NCI-H1092 treated with DMSO at 0.1 percent for 48 hours (cell line): ENCODE measurements around the gene MPP1.

Experiments
- DNase-seq: peaks from one replicate; lab custom pipeline; 2025; lab: John Stamatoyannopoulos, UW

Gene MPP1

DNA sequence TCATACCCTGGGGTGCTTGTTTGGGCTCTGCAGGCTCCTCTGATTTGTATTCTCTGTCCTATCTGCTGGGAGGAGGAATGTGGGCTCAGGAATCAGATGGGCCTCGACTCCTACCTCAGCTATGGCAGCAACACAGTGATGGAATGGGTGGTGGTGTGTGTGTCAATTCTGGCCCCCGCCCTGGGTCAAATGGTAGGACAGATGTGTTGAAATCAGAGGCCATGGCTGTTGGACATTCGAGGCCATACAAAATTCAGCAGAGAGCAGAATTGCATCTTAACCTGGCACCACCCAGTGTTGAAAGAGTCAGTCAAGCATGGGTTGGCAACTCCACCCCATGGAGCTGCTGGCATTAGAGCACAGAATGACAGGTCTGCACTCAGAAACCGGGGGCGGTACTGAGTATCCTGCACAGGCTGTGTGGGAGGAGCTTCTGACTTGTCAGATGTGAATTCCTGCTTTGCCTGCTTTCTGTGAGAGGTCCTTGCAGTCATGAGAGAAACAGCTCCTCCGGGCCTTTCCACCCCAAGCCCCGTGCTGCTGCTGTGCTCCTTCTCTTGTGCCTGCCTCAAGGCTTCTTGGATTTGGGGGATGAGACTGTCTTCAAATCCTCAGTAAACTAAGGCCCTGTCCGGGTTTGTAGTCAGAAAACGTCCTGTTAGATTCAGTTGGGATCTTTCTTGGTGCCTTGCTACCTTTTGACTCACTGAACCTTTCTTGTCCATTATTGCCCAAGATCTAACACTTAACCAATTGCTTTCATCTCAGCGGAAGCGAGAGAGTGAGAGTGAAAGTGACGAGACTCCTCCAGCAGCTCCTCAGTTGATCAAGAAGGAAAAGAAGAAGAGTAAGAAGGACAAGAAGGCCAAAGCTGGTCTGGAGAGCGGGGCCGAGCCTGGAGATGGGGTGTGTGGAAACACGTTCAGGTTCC lies 29.6 kb downstream of the MPP1 start:
- no peak for DNase-seq

DNA sequence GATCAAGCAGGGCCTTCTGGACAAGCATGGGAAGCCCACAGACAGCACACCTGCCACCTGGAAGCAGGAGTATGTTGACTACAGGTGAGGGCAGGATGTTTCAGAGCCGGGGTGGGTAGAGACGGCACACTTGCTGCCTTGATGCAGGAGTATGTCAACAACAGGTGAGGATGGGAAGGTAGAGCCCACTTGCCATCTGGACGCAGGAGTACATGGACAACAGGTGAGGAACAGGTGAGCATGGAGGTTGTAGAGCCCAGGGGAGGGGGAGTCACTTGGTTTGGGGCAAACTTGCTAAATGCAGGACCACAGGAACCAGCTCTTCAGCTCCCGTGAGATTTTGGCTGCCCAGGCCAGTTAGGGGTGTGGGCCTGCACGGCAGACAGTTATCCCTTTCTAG lies 30.7 kb downstream of the MPP1 start:
- DNase-seq: no peak

DNA sequence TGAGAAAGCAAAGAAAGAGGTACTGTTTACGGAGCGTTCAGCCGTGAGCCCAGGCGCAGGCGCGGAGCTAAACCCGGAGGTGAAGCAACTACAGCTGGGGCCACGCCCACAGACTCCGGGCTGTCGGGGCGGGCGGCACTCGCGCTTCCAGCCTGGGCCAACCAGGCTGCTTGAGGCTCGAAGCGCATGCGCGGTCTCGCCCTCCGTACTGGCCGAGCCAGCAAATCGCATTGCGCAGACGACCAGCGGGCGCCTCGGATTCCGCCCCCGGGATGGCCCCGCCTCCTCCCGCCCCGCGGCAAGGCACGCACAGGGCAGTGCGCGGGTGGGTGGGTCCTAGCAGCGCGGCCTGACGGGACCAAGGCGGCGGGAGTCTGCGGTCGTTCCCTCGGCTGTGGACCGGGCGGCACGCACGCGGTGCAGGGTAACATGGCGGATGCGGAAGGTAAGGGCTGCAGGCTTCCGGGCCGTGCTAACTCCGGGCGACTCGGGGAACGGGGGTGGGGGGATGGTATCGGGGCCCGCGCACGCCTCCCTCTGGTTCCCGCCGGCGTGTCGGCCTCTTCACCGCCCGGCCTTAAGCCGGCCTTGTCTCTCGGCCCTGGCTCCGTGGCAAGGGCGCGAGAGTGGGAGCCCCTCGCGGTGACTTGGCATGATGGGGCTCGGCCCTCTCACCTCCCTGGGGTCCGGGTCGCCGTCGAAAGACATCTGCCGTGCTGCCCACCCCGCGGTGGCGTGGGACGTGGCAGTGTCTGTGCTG lies 42.6 kb downstream of the MPP1 start, which contains the start of gene DKC1:
TSS of gene DKC1 (plus strand) at position 328 of the 760 bp plus-strand sequence. CDS start at position 430, 102 bp downstream.
- peak; percentile 97 for DNase-seq

DNA sequence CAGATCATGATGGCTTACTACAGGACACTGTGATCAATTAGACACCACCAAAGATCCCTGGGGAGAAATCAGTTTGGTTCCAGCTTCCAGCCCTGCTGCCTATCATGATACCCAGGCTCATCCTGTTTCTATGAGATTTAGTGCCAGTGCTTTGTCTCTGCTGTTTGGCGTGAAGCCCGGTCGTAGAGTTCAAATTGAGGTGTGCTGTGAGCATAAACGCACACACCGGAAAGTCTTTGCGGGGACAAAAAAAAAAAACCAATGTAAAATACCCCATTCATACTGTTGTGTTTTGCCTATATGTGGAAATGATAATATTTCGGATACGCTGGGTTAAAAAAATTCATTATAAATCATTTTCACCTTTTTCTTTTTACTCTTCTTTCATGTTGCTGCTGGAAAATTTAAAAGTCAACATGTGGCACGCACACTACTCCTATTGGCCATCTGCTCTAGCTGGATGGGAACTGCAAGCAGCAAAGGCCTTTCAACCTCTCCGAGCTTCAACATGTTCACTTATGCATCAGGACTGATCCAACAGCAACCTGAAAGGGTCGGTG lies 43.2 kb downstream of the MPP1 start:
- DNase-seq: peak; percentile 89

DNA sequence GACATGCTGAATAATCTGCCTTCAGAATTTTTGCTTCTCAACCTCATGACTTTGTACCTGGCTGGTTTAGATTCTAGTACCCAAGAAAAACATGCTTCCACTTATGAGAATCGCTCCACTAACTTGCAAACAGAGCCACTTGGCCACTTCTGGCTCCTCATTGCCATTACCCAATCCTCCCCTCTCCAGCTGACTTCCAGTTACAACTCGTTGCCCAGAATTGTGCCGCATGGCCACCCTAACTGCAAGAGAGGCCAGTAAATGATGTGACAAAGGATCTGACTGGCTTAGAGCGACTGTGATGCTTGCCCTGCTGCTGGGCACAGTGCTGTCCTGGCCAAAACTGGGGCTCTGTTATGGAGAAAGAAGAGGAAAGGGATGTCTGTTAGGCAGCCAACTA lies 46.6 kb downstream of the MPP1 start:
- no peak for DNase-seq

DNA sequence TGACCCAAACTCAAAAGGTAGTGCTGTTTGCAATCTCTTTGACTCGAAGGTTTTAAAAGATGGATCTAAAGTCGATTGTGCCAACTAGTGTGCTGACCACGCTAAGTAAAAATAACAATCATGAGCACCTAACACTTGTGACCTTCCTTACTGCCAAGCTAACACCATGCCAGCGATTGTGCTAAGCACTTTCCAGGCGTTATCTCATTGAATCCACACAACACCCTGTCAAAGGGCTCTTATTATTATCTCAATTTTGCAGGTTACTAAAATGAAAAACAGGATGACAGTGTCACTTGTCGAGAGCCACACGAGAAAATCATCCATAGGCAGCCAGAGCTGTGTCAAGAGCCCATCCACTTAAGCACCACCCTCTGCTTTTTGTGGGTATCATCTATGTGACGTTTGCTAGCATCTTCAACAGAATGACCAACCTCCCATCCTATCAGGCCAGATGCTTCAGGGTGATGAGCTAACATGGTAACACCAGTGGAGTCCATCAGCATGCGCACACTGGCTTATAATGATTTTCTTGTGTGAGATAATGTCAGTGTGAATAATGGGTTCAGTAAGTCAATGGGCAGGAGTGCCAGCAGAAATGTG lies 53.5 kb downstream of the MPP1 start:
- no peak for DNase-seq

DNA sequence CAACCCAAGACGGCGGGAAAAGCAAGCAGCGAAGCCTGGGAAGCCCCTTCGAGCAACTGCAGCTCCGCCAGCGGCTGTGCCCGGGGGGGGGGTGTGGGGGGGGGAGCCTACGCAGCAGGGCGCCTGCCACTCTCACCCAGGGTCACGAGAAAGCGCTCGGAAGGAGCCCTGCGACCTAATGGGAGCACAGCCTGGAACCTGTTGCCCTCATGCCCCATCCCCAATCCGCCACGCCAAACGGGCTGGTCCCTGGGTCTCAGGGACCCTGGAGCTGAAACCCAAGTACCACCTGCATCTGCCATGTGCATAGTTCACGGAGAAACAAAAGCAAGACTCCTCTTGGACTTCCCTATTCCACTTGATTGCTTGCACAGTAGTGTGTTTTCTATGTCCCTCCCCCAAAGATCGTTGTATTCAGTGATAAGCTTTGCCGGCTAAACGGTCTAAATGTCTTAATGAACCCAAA lies 54.0 kb downstream of the MPP1 start:
- DNase-seq: peak; percentile 13

DNA sequence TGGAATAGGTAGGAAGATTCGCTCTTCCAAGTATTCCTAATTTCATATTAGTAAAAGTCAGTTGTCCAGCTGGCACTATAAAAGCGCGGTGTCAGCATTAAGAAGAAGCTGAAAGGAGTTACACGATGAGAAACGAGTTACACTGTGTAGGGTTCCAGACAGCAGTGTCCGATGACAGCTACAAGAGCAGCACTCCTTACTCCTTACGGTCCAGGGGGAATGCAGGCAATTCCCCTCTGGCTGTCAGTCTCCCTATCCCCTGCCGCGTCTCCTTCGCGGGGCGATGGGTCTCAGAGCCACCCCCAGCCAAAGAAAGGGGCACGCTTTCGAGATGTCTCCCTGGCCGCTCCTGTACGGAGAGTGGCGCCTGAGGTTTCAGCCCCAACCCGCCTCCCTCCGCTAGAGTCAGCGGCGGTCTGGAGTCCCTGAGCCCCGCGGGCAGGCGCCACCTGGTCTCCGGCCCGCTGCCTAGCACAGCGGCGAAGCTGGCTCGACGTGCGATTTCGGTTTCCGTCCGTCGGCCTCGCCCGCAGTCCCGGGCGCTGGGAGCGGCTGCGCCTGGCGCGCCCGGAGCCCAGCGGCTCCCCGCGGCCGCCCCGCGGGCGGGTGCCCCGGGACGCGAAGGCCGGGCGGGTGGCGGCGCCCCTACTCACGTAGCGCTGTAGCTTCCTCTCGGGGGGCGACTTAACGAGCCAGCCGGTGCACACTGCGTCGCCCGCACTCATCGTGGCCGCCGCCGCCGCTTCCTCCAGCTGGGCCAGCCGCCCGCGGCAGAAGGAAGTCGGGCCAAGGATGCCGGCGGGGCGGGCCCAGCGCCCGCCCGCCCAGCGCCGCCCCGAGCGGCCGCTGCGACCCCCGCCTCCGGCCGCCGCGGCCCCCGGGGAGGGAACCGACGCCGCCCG lies 54.7 kb downstream of the MPP1 start, which contains the start of gene GAB3:
TSS of gene GAB3 (minus strand) at position 777 of the 902 bp plus-strand sequence. CDS start at position 725, 52 bp downstream.
- DNase-seq: peak; percentile 73

DNA sequence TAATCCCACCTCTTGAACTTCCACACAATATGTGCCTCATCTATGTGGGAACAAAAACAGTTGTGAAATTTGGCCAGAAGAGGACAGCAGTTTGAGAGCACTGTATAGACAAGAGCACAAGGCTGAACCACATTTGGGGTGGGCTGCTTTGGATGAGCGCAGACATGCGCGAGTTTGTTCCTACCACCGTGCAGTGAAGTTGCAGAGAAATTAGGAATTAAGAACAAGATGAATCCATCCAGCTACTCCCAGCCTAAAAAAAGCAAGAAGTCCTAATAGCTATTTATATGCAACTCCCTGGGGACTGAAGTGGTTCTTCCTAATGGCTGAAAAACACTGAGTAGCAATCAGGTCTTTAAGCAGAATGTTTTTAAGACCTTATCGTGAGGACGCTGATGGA lies 55.4 kb downstream of the MPP1 start:
- no peak for DNase-seq

DNA sequence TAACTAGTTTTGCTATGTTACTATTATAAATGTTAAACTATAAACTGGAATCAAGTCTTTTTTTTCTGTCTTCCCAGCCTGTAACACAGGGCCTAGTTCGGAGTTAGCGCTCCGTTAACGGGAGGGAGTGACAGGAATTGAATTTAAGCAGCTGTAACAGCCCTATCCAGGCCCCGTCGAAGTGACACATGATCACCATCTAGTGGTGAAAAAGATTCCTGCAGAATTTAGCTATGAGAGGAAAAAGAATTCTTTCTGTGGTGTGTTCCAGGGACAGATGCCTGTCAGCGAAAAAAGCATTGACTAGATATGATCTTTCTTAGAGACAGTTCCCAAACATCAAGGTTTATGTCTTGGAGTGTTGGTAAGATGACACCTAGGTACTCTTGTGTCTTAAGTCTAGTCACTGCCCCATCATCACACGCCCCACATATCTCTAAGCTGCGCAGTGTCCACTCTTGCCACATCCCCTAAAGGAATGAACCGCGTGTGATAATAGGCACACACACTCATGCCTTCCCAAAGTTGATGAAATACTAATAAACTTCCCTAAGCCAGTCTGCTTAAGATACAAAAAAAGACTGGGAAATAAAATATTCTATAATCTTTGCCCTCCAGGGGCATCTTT lies 56.5 kb downstream of the MPP1 start:
- DNase-seq: peak; percentile 69

DNA sequence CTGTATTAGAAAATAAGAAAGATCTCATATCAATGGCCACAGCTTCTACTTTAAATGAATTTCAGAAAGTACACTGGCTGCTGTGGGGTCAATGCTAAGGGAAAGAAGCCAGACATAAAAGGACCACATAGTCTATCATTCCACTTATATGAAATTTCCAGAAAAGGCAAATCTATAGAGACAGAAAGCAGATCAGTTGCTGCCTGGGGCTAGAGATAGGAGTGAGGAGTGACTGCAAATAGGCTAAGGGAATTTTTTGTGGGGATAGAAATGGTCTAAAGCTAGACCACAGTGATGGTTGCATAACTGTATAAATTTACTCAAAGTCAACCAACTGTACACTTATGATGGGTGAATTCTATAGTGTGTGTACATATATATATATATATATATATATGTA lies 62.7 kb downstream of the MPP1 start:
- no peak for DNase-seq

DNA sequence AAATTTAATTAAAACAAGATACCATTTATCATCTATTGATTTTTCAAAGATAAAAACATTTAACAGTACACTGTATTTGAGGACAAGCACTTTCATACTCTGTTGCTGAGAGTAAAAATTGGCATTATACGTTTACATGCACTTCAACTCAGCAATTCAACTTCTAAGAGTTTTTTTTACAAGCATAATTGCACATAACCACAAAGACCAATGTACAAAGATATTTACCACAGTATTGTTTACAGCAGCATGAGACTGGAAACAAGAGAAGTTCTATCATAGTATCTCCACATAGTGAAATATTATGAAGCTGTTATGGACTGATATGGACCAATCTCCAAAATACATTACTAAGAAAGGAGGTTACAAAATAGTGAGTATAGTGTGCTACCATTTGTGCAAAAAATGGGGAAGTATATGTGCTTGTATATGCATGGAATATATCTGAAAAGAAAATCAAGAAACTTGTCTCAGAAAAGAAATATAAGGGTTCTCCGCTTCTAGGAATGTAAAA lies 65.3 kb downstream of the MPP1 start:
- no peak for DNase-seq

DNA sequence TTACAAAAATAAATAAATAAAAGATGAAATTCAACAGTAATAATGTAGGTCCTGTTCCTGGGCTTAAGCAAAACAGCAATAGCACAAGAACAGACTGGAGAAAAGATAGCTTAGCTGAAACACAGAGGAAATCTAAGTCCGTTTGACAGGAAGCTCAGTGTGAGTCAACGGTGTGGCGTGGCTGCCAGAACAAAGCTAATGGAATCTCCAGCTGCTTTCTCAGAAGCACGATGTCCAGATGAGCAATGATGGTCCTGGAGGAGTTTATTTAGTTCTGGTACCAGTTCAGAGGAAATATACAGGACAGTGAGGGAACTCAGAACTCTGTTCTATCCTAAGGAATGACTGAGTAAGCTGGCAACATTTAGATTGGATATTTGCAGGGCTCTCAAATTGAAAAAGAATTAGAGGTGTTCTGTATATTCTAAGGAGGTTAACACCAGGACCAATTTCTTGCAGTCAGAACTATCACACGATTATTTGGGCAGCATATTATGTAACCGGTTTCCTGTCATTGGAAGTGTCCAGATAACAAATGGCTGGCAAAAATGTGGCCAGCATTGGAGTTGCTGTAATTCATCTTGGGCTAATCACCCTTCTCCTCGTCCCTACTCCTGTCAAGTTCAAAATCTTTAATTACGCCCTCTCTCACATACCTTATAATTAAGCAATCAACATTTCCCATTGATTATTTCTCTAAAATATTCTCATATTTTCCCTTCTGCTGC lies 67.1 kb downstream of the MPP1 start:
- DNase-seq: no peak

DNA sequence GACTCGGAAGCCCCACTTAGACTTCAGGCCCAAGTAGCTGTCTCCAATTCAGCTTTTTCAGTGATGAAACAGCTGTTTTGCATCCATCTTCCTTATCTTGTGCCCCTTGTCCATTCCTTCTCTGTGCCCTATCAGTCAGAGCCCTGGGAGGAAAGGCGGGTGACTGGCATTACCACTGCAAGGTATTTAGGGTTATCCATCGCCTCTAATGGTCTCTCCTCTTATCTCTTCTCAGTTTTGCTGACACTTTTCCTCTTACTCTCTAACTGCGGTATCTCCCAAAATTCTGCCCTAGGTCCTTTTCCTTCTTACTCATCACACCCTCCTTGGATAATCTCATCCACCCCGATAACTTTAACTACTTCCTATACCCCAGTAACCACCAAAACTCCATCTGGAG lies 68.1 kb downstream of the MPP1 start:
- no peak for DNase-seq

DNA sequence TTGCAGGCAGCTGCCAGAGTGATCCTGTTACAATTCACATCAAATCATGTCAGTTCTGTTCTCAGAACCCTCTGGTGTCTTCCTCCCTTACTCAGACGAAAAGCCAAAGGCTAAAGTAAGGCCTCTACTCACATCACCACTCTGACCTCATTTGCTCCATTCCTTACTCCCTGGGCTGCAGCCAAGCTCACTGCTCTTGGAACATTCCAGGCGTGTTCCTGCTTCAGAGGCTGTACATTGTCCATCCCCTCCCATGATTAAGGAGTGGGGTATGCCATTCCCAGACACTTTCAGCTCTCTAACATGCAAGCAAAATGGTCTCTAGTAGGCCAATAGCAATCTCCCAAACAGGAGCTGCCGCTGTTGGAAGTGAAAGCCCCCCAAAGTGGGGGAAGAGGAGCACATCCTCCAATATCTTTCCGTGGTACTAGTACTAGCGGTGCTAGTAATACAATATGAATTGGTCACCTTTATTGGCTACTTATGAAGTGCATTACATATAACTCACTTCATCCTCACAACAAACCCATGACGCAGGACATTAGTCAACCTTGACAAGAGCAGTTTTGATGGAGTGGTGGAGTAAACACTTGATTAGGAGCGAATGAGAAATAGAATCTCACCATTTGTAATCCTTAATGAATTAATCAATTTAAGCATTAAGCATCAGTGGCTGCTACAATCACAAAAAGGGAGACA lies 69.4 kb downstream of the MPP1 start:
- no peak for DNase-seq

DNA sequence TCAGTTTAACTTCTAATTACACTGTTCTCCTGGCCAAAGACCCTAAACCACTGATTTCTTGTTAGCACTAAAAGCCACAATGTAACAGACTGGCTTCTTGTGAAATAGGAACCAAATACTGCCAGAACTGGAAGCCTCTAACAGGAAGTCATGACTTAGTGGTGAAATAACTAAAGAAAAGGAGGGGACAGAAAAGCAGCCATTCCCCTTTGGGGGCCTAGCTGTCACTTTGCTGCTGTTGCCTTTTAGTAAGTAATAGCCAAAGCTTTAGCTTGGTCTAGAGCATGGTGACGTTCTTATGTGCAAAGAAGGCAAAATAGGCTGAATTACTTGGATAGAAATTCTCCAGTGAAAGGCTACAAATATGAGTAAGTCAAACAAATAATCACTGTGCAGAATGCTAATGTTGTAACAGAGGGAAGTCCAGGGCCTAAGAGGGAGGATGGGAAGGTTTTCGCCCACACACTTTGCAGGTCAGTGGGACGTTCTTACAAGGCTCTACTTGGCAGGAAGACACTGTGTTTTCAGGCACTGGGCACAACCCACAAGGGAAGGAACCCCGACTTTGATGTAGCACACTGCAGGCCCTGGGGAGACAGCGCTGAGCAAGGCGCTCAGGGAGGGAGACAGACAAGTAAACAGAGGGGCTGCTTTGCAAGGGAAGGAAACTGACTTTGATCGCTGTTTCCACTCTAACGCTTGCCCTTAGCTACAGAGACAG lies 71.1 kb downstream of the MPP1 start:
- no peak for DNase-seq

DNA sequence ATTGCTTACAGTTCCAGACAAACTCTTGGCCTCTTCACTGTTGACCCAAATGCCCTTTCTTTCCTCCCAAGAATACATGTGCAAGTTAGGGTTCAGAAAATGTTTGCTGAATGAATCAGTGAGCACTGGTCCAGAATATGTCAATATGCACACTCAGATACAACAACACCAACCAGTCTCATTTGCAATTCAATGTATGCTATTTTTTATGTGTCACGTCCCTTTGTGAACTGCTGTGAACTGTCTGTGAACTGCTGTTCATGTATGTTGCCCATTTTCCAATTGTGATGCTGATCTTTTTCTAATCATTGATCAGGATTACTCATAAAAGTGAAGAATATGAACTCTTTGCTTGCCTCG lies 72.2 kb downstream of the MPP1 start:
- no peak for DNase-seq

DNA sequence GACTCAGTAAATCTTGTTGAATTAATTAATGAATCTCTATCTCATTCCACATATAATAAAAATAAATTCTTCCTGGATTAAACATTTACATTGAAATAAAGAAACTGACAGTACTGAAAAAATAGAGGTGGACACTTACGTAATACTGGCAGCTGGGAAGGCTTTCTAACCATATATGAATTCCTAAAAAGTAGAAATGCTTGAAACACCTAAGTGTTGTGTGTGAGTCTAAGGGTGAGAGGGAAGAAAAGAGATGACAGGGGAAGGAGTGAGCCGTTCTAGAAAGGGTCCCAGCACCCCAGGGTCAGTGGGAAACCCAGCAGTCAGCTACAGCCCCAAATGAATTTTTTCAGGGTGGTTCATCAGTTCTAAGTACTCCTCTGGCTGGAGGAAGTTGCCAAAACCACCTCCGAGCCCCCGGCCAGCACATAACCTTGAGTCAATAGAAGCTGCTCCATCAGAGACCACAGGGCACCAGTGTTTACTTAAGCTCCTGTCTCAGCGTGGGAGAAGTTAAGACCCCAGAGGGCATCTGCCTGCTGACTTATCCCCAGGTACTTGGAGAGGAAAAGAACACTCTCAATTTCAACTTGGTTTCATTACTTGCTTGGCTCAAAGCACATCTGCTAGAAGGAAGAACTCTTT lies 72.7 kb downstream of the MPP1 start:
- DNase-seq: no peak
